HG02973 (cell line): Measurements from ENCODE around the gene EPHB1.

Experiments
- ATAC-seq: cut with Tn5 transposase; IDR thresholded peaks from one replicate; pipeline ENCODE4 v1.9.1; 2021; ENCODE audit warnings: moderate library complexity; ENCODE audit not compliant: unreplicated experiment

Gene EPHB1

GRCh38 chr3:134904776-134905646 lies 110.0 kb downstream of the EPHB1 start:
- ATAC-seq: no peak

GRCh38 chr3:134905647-134905935 lies 110.5 kb downstream of the EPHB1 start:
- no peak for ATAC-seq

DNA sequence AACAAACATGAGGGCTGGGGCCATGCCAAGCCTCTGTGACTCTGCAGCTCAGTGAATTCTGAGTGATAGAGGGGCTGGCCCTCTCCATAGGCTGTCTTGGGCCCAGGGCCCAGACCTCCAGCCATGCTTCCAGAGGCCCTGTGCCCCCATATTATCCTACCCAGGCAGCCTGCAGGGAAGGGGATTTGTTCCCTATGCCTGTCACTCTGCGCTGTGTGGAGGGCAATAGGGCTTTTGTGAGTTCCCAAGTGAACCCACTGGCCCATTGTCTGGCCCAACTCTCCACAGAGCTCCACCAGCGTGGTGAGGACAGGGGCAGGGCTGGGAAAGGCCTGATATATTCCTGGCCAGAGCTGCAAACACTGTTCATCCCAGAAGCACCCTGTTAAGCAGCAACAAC lies 113.2 kb downstream of the EPHB1 start:
- no peak for ATAC-seq

DNA sequence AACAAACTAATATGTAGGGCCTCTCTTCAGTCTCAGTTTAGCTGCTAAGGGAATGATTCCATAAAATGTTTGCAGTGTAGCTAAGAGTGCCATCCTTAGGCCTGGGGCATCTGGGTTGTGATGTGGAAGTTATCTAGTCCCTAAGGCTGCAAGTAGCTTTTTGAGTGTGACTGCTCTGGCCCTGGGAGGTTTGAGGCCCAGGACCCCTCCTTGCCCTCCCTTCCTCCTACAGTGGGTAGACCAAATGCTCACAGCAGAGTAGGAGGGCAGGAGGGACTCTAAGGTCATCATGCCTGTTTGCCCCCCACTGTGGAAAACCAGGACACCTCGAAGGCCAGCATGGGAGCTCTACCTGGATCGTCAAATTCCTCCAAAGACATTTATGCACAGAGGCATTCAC lies 115.0 kb downstream of the EPHB1 start:
- no peak for ATAC-seq

GRCh38 chr3:134911586-134912548 lies 116.8 kb downstream of the EPHB1 start:
- ATAC-seq: no peak

- no peak for ATAC-seq
Observed at GRCh38 chr3:134916276-134916961, 121.4 kb downstream of the EPHB1 start.

DNA sequence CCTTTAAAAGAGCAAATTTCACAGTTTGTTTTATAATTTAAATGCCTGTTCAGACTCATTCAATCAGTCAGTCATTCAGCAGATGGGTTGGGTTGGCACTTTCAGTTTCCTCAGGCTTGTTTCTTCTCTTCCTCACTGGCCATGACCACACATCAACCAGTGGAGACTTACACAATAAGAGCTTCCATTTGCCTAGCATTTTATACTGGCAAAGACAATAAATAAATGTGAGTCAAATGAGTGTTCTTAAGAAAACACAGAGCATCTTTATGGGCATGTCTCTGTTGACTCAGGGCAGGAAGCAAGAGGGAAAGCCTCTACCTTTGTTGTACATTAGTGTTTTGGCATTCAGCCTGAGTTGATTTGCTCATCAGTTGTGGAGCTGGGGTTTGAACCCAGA lies 122.6 kb downstream of the EPHB1 start:
- ATAC-seq: no peak

DNA sequence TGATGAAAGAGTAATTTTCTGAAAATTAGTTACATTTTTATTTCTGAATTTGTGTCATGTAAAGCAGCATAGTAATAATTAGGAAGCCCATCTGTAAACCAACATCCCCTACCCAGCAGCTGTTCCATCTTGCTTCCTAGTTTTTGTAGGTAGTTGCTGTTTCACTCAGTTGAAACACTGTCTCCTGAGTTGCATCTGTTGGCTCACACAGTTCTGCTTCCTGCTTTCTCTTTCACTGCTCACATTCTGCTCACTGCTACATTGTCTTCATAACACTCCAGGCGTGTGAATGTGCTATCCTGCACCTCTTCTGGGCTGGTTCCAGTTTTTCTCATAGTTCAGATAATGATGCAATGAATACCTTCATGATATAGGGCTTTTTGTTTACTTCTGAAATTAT lies 123.4 kb downstream of the EPHB1 start:
- peak; percentile 97 for ATAC-seq

DNA sequence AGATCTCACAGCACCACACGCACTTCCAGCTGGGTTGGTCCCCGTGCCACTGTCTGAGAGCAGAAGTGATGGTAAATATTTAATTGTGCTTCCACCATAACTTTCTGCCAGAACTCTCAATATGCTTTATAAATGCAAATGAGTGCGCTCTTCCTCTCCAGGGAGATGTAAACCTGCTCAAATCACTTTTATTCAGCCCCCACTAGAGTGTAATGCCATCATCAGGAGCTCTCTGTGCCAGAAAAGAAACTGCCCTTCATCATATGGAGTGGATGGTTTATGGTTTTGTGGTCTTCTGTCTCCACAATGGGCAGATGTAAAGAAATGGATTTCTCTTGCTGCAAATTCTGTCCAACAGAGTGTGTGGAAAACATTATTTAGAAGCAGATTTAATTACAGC lies 127.0 kb downstream of the EPHB1 start:
- no peak for ATAC-seq

GRCh38 chr3:134922866-134923265 lies 127.8 kb downstream of the EPHB1 start:
- ATAC-seq: no peak

DNA sequence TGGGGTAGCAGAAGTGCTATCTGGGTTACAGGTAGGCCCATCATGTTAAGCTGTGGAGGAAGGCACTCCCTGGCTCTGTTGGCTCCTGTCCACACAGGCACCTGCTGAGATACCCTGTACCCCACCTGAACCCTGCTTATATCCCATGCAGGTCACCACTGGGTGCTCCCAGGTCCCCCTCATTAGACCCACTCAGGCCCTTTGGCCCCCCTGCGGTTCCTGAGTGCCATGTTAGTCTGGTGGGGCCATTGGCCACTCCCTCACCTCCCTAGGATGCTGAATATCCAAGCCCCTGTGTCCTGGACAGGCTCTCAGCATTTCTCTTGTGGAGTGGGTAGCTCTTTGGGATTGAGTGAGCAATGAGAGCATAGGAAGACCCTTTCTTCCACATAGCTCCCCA lies 128.2 kb downstream of the EPHB1 start:
- ATAC-seq: no peak

DNA sequence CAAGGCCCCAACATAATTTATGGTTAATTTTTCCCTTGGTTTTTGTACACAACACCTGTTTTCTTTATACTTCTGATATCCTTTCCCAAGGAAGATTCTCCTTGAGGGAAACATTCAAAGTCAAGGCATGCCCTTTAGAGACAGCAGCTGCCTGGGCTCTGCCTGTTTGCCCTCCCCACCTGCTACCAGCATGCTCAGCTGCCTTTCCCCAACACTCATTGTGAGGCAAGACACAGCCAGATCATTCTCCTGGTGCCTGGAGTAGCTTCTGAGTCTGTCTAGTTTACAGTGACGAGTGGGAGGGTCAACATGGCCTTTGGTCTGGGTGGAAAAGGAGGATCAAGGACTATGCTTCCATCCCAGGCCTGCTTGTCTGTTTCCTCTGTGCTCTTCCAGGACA lies 132.5 kb downstream of the EPHB1 start:
- no peak for ATAC-seq

GRCh38 chr3:134928392-134928791 lies 133.3 kb downstream of the EPHB1 start:
- ATAC-seq: no peak

DNA sequence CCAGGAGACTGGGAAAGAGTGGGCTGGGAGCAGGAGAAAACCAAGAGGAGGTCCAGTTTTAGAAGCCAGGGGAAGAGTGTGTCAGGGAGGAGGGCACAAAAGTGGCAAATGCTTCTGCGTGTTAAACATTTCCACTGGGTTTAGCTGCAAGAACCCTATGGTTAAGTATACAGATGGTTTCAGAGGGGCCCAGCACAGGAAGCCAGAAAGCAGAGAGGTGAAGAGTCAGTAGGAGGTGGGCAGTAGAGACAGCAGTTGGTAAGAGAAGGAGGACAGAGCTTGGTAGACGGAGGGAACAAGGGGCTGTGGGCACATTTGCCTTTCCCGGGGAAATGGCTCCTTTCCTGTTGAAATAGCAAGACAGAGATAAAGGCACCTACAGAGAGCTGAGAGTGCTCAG lies 133.8 kb downstream of the EPHB1 start:
- ATAC-seq: no peak

DNA sequence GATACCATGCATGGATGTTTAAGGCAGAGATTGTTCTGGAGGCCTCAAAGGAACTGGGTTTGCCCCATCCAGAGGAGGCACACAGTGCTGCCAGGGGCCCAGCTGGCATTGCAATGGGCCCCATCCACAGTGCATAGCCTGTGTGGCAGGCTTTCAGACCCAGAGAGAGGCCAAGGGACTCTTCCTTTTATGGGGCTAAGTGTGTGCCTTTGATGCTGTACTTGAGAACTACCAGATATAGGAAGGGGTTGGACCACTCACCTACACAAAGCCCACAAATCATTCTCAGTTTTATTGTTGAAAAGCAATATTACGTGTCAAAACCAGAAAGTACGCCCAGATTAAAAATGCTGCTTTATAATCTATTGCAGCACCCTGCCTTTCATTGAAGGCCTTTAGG lies 134.9 kb downstream of the EPHB1 start:
- peak; percentile 79 for ATAC-seq

- ATAC-seq: no peak
Observed at GRCh38 chr3:134931045-134931785, 136.2 kb downstream of the EPHB1 start.

DNA sequence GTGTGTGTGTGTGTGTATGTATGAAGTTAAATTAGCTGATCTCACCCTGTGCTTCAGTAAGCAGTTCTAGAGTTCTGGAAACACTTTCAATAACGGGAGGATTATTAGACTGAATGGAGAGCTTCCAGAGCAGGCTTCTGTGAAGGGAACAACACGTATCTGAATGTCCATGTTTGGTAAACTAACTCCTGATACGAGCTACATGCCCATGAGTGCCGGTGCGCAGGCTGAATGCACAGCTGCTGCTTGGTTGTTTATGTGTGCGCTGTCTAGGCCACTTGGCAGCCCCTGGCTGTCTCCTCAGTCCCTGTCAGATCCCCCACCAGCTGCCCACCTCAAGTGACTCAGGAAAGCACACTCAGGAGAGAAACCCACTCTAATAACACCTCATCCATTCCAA lies 137.0 kb downstream of the EPHB1 start:
- ATAC-seq: no peak

DNA sequence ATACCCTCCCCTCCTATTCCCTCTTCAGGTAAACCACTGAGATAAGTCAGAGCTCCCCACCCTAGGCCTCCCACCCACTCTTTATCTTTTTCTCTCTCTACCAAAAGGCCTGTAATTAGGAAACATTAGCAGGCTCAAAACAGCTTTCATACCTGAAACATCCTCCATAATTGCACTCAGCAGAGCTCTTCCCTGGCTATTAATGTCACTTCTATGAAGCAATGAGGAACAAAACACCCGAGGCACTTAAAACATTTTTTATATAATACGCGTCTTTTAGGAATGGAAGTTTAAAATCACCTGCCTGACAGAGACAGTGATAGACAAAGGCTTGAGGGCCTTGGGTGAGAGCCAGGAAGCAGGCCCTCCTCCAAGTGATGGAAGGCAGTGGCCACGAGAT lies 138.9 kb downstream of the EPHB1 start:
- no peak for ATAC-seq

DNA sequence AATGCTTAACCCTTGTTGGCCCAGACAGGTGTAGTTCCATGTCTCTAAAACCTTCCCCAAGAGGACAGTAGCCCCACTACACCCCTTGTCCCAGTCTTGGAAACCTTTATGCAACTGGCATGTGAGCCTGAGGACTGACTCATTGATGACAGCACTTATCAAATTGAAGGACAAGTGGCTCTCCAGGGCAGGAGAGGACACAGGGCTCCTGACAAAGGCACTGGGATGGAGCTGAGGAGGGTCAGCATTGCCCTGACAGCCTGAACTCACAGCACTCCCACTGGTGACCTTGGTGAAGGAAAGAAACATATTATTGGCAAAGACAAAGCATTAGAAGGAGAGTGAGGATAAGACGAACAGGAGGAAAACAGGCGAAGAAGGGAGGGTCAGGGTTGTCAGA lies 139.9 kb downstream of the EPHB1 start:
- ATAC-seq: no peak

- no peak for ATAC-seq
Observed at GRCh38 chr3:134937256-134938028, 142.4 kb downstream of the EPHB1 start.
